Kidney (tissue), 14 donors: ENCODE measurements around the gene B4GALT6. TPM values are rescaled to one million over a fixed set of nuclear protein-coding genes. Genes with fewer than 3 reads are reported as not detected.

Source experiments
- DNase-seq, 5 donors: peaks; one replicate each; pipeline ENCODE4 v3.0.0-alpha.2; 2013 to 2020
- FAIRE-seq: peaks from 2 replicates; lab custom pipeline; 2012; peaks lifted over from hg19 to GRCh38; lab: Jason Lieb, UNC
- H3K27ac ChIP-seq, 2 donors: one replicate each; pipeline ENCODE4 v1.7.0; 2013; ENCODE audit warnings: low read depth in 2 of 2, low read length in 2 of 2, inconsistent platforms in 1 of 2
- H3K27me3 ChIP-seq: one replicate; pipeline ENCODE4 v1.7.1; 2013; ENCODE audit warnings: low read length, inconsistent platforms; ENCODE audit not compliant: control insufficient read depth, insufficient read depth
- H3K36me3 ChIP-seq, 3 donors: one replicate each; pipeline versions ENCODE4 v1.7.0 to v1.7.1; 2013; ENCODE audit warnings: low read length in 3 of 3, control low read depth in 1 of 3, inconsistent platforms in 1 of 3; ENCODE audit not compliant: insufficient read depth in 3 of 3, control insufficient read depth in 2 of 3
- H3K4me1 ChIP-seq, 3 donors: one replicate each; pipeline versions ENCODE4 v1.7.0 to v1.7.1; 2013; ENCODE audit warnings: low read length in 3 of 3, inconsistent platforms in 1 of 3, low read depth in 1 of 3; ENCODE audit not compliant: control insufficient read depth in 2 of 3, insufficient read depth in 2 of 3
- H3K4me3 ChIP-seq, 3 donors: one replicate each; pipeline versions ENCODE4 v1.7.0 to v1.8.1; 2013; ENCODE audit warnings: low read length in 3 of 3, control low read depth in 1 of 3, inconsistent platforms in 1 of 3
- H3K9ac ChIP-seq, 3 donors: one replicate each; pipeline versions ENCODE4 v1.7.0 to v1.7.1; 2013; ENCODE audit warnings: low read length in 3 of 3, control low read depth in 1 of 3, inconsistent platforms in 1 of 3
- H3K9me3 ChIP-seq, 3 donors: one replicate each; pipeline versions ENCODE4 v1.7.0 to v1.7.1; 2013; ENCODE audit warnings: low read length in 3 of 3, control low read depth in 1 of 3, inconsistent platforms in 1 of 3; ENCODE audit not compliant: control insufficient read depth in 2 of 3, insufficient read depth in 1 of 3
- intact Hi-C: fragments of 100-400 bp; cut with DNase I; formaldehyde crosslinking; loops from one replicate; pipeline ENCODE4 v1.11.1; 2022
- polyA plus RNA-seq: library from polyadenylated mRNA; stranded (reverse); fragments of 350-450 nt; fragmentation: Illumina TruSeq; extraction: RNeasy Lipid Tissue Mini Kit (QIAGEN cat#74804); gene quantifications from one replicate; pipeline ENCODE4 v1.2.3, GENCODE V29; 2014; ENCODE audit warnings: low read depth, low replicate concordance; ENCODE audit not compliant: insufficient read depth
- total RNA-seq: library from RNA; stranded (reverse); fragmentation: NEBNext Ultra II Directional; extraction: Animal tissue kit (Norgen Biotek cat#: 25700); gene quantifications from one replicate; pipeline ENCODE4 v1.2.1, GENCODE V29; 2021
- TF ChIP-seq, protein P1 (sequence below): IDR thresholded peaks from 3 replicates; pipeline ENCODE4 v1.5.1; 2012; ENCODE audit warnings: mild to moderate bottlenecking, moderate library complexity, borderline replicate concordance; ENCODE audit not compliant: insufficient read depth; ENCODE audit errors: extremely low read depth
- donor health status: control.
- donor health status: control.
- donor health status: control.
- donor health status: control.
- donor health status: control.
- donor health status: DM: yes; HTN: yes; CAD: no.
- donor health status: Normal renal cell carcinoma (clear cell type).

The B4GALT6 gene
- total and polyA plus RNA-seq, 2 donors from 2014 or later: 2.1 to 4.2 TPM

DNA sequence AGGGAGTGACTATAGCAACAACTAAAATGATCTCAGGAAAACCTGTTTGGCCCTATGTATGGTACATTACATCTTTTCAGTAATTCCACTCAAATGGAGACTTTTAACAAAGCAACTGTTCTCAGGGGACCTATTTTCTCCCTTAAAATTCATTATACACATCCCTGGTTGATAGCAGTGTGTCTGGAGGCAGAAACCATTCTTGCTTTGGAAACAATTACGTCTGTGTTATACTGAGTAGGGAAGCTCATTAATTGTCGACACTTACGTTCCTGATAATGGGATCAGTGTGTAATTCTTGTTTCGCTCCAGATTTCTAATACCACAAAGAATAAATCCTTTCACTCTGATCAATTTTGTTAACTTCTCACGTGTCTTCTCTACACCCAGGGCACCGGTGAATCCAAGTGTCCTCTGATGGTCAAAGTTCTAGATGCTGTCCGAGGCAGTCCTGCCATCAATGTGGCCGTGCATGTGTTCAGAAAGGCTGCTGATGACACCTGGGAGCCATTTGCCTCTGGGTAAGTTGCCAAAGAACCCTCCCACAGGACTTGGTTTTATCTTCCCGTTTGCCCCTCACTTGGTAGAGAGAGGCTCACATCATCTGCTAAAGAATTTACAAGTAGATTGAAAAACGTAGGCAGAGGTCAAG lies 91.7 kb downstream of the B4GALT6 start:
- TF ChIP-seq, protein P1, sequence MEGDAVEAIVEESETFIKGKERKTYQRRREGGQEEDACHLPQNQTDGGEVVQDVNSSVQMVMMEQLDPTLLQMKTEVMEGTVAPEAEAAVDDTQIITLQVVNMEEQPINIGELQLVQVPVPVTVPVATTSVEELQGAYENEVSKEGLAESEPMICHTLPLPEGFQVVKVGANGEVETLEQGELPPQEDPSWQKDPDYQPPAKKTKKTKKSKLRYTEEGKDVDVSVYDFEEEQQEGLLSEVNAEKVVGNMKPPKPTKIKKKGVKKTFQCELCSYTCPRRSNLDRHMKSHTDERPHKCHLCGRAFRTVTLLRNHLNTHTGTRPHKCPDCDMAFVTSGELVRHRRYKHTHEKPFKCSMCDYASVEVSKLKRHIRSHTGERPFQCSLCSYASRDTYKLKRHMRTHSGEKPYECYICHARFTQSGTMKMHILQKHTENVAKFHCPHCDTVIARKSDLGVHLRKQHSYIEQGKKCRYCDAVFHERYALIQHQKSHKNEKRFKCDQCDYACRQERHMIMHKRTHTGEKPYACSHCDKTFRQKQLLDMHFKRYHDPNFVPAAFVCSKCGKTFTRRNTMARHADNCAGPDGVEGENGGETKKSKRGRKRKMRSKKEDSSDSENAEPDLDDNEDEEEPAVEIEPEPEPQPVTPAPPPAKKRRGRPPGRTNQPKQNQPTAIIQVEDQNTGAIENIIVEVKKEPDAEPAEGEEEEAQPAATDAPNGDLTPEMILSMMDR: no peak
- H3K4me1 ChIP-seq: no peaks in the 10 kb centered on the region
- intact Hi-C loops: no loop called here
- H3K27me3 ChIP-seq: no peaks in the 10 kb centered on the region
- H3K9me3 ChIP-seq: no peaks in the 10 kb centered on the region
- H3K4me3 ChIP-seq: no peak overlapping the region
- DNase-seq: no peak
- no peak for FAIRE-seq
- H3K27ac ChIP-seq: no peak overlapping the region
- no peaks in the 10 kb centered on the region for H3K36me3 ChIP-seq
- no peak overlapping the region for H3K9ac ChIP-seq

DNA sequence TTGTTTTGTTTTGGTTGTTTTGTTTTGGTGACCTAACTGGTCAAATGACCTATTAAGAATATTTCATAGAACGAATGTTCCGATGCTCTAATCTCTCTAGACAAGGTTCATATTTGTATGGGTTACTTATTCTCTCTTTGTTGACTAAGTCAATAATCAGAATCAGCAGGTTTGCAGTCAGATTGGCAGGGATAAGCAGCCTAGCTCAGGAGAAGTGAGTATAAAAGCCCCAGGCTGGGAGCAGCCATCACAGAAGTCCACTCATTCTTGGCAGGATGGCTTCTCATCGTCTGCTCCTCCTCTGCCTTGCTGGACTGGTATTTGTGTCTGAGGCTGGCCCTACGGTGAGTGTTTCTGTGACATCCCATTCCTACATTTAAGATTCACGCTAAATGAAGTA lies 92.8 kb downstream of the B4GALT6 start, which contains the start of gene TTR:
TSS of gene TTR (plus strand) at position 250 of the 400 bp plus-strand sequence. CDS start at position 276, 26 bp downstream.
- TF ChIP-seq, protein P1: no peak
- FAIRE-seq (no peak), DNase-seq (no peak)
- Histone ChIP-seq H3K36me3 (no peaks in the 10 kb centered on the region), H3K9me3 (no peaks in the 10 kb centered on the region), H3K27me3 (no peaks in the 10 kb centered on the region), H3K9ac (no peak within 1 kb of the TSS), H3K27ac (no peak within 1 kb of the TSS), H3K4me1 (no peaks in the 10 kb centered on the region), H3K4me3 (no peak within 1 kb of the TSS)
- intact Hi-C loops: no loop called here

DNA sequence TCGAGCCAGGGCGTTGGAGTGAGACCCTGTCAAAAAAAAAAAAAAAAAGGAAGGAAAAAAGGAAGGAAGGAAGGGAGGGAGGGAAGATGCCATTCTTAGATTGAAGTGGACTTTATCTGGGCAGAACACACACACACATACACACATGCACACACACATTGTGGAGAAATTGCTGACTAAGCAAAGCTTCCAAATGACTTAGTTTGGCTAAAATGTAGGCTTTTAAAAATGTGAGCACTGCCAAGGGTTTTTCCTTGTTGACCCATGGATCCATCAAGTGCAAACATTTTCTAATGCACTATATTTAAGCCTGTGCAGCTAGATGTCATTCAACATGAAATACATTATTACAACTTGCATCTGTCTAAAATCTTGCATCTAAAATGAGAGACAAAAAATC lies 93.3 kb downstream of the B4GALT6 start:
- FAIRE-seq (no peak), DNase-seq (peak in 1 of 5 donors; percentile 13)
- no peak overlapping the region for H3K4me3 ChIP-seq
- no peak overlapping the region for H3K27ac ChIP-seq
- TF ChIP-seq, protein P1: no peak
- H3K9me3 ChIP-seq: no peaks in the 10 kb centered on the region
- intact Hi-C loops: no loop called here
- H3K36me3 ChIP-seq: no peaks in the 10 kb centered on the region
- H3K9ac ChIP-seq: no peak overlapping the region
- no peaks in the 10 kb centered on the region for H3K4me1 ChIP-seq
- no peaks in the 10 kb centered on the region for H3K27me3 ChIP-seq
